CD4-positive, alpha-beta T cell treated with Interleukin-1 beta for 1 hour (primary cell): ENCODE results near the gene CEBPA.
"Not testable (repeated sequence)": the region's sequence is repeated elsewhere in the genome, so short reads cannot be mapped to it uniquely, and the experiment has no call there.

Source experiments
- DNase-seq, 2 donors: peaks; one replicate each; pipeline ENCODE4 v3.0.0-alpha.2; 2020 to 2022

Gene CEBPA

GRCh38 chr19:33324628-33325027, 22.3 kb upstream of the CEBPA start:
- DNase-seq, result no peak

- no peak for DNase-seq
Observed at GRCh38 chr19:33323093-33323820, 20.9 kb upstream of the CEBPA start.

GRCh38 chr19:33320636-33321035, 18.3 kb upstream of the CEBPA start:
- DNase-seq, result no peak

- DNase-seq, result not testable (repeated sequence)
Observed at GRCh38 chr19:33317991-33318390, 15.7 kb upstream of the CEBPA start.

- no peak for DNase-seq
Observed at GRCh38 chr19:33317517-33317916, 15.2 kb upstream of the CEBPA start.

GRCh38 chr19:33316541-33317264, 14.4 kb upstream of the CEBPA start:
- DNase-seq, result no peak

- DNase-seq, result not testable (repeated sequence)
Observed at GRCh38 chr19:33312808-33313207, 10.5 kb upstream of the CEBPA start.

GRCh38 chr19:33312065-33312464, 9.7 kb upstream of the CEBPA start:
- DNase-seq, result no peak

- DNase-seq, result no peak
Observed at GRCh38 chr19:33311326-33311682, 9.0 kb upstream of the CEBPA start.

- DNase-seq, result no peak
Observed at GRCh38 chr19:33310606-33311325, 8.4 kb upstream of the CEBPA start.

- DNase-seq, result no peak
Observed at GRCh38 chr19:33309826-33310225, 7.5 kb upstream of the CEBPA start.

- DNase-seq, result no peak
Observed at GRCh38 chr19:33306853-33307792, 4.8 kb upstream of the CEBPA start.

GRCh38 chr19:33306191-33306590, 3.9 kb upstream of the CEBPA start:
- no peak for DNase-seq

GRCh38 chr19:33304760-33305647, 2.7 kb upstream of the CEBPA start:
- no peak for DNase-seq

GRCh38 chr19:33304371-33304759, 2.0 kb upstream of the CEBPA start:
- no peak for DNase-seq

GRCh38 chr19:33303791-33304345, 1.5 kb upstream of the CEBPA start:
- DNase-seq, result no peak

- peak in 1 of 2 donors; percentile 18 for DNase-seq
Observed at GRCh38 chr19:33302974-33303790, 848 bp upstream of the CEBPA start.

GRCh38 chr19:33301900-33302174, 497 bp downstream of the CEBPA start:
- DNase-seq, result no peak

GRCh38 chr19:33301144-33301899, 1.0 kb downstream of the CEBPA start:
- DNase-seq, result no peak

GRCh38 chr19:33300894-33301143, 1.5 kb downstream of the CEBPA start:
- no peak for DNase-seq
